Epidermal melanocyte (primary cell): Measurements from ENCODE around the gene SCGB1D1.

ENCODE experiments used
- DNase-seq: peaks from one replicate; pipeline ENCODE4 v3.0.0; 2011; ENCODE audit warnings: low spot score; ENCODE audit not compliant: insufficient read length

SCGB1D1 gene, protein sequence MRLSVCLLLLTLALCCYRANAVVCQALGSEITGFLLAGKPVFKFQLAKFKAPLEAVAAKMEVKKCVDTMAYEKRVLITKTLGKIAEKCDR

DNA sequence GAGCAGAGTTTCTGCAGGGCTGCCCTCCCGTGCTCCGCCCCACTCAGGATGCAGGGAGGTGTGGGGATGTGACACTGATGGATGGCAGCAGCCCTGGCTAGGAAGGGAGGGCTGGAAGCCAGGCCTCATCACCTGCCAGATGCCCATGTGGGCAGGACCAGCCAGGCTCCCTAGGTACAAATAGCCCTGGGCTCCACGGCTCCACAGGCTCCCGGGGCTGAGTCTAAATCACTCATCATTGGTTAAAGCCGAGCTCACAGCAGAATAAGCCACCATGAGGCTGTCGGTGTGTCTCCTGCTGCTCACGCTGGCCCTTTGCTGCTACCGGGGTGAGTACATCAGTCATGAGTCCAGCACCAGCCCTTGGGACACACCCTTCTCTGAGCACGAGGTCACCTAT is at the start of gene SCGB1D1:
SCGB1D1 (plus strand) TSS at position 206 of the 400 bp plus-strand sequence; CDS start at position 275, 69 bp downstream.
- DNase-seq, result no peak

GRCh38 chr11:62140304-62141110 is 49.5 kb upstream of the SCGB1D1 start:
- DNase-seq, result no peak

- no peak for DNase-seq
Measured at GRCh38 chr11:62141111-62142042, 48.6 kb upstream of the SCGB1D1 start.

DNA sequence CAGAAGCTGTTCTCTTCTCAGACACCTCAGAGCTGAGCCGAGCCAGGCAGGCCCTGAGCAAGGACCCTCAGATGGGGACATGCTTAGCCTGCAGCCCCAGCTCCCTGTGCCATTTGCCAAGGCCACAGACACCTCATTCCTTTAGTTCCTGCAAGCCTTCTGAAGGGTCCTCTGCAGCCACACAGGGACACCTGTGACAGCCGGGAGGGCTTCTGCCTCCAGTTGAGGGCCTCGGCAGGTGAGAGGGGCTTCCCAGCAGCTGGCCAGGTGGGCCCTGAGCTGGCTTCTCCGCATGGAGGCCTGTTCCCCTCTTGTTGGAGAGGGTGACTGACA is 48.0 kb upstream of the SCGB1D1 start:
- DNase-seq, result no peak

DNA sequence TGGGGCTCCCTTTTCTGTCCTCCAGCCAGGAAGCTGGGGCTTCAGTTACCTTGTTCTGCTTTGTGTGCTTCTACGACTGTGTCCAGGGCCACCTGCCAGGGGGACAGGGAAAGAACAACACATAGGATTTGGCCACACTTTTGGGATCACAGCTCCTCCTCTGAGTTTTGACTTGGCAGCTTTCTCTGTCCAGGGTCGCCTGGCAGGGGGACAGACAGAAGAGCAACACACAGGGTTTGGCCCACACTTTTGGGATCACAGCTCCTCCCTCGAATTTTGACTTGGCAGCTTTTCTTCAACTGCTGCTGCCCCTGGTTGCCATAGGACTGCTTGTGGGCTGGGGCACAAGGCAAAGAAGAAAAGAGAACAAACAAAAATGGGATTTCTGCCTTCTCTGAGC is 47.1 kb upstream of the SCGB1D1 start:
- no peak for DNase-seq

GRCh38 chr11:62143727-62144126 is 46.3 kb upstream of the SCGB1D1 start:
- no peak for DNase-seq

- no peak for DNase-seq
Measured at GRCh38 chr11:62144641-62145255, 45.3 kb upstream of the SCGB1D1 start.

DNA sequence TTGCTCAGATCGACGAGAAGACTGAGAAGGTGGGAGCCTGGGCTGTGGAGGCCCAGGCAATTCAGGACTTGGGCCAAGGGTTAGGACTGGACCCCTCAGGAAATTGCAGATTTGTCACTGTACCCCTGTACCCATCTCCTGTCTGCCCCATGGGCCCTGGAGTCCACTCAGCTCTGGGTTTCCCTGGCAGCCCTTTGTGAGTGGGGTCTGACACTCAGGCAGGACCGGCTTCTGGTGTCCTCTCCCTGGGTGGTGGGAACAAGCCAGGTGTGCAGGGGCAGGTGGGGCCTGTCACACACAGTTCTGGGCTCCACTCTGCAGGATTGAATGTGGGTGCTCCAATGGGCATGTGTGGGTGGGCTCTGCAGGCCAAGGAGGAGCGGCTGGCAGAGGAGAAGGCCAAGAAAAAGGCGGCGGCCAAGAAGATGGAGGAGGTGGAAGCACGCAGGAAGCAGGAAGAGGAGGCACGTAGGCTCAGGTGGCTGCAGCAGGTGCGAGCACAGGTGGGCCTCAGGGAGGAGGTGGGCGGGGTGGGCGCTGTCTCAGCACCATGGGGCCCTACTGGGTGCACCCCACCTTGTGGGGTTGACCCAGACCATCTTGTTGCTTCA is 44.6 kb upstream of the SCGB1D1 start:
- no peak for DNase-seq

DNA sequence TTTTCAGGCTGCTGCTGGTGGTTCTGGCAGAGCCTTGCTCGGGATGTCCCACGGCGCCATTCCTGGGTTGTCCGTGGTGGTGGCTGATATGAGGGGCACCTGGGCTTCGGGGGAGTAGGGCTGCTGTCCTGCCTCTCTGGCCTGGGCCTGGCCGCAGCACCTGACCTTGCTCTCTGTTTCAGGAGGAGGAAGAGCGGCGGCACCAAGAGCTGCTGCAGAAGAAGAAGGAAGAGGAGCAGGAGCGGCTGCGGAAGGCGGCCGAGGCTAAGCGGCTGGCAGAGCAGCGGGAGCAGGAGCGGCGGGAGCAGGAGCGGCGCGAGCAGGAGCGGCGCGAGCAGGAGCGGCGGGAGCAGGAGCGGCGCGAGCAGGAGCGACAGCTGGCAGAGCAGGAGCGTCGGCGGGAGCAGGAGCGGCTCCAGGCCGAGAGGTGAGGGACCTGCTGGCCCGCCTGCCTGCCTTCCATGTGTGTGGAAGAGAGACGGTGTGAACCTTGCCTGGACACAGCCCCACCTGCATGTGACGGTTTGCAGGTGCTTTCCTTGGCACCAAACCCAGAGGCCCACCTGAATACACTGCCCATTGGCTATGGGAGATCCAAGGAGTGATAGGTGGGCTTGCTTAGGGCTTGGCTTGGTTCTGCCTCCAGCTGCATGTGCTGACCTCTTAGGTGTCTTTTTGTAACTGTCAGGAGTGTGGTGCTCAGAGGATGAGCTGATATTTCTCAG is 43.4 kb upstream of the SCGB1D1 start:
- no peak for DNase-seq

GRCh38 chr11:62147545-62147944 is 42.5 kb upstream of the SCGB1D1 start:
- no peak for DNase-seq

DNA sequence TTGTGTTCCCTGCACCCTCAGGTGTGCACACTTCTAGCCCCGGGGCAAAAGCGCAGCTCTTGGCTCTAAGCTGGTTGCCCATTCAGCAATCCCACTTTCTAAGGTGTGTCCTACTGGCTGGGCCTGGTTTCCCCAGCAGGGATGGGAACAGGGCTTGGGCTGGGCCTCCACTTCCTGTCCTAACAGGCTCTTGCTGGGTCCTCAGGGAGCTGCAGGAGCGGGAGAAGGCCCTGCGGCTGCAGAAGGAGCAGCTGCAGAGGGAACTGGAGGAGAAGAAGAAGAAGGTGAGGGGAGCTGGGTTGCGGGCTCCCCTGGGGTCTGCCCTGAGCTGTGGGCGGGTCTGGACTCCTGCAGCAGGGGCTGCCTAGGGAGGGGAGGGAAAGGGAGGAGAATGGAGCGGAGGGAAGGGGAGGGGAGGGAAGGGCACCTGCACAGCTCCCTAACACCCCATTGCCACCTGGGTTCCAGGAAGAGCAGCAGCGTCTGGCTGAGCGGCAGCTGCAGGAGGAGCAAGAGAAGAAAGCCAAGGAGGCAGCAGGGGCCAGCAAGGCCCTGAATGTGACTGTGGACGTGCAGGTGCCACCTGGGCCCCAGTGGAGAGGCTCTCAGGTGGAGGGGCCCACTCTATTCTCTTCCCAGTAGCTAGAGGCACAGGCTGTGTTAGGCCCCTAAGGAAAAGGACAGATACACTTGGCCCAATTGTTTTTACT is 41.6 kb upstream of the SCGB1D1 start:
- no peak for DNase-seq

- DNase-seq, result no peak
Measured at GRCh38 chr11:62149986-62150886, 39.8 kb upstream of the SCGB1D1 start.

DNA sequence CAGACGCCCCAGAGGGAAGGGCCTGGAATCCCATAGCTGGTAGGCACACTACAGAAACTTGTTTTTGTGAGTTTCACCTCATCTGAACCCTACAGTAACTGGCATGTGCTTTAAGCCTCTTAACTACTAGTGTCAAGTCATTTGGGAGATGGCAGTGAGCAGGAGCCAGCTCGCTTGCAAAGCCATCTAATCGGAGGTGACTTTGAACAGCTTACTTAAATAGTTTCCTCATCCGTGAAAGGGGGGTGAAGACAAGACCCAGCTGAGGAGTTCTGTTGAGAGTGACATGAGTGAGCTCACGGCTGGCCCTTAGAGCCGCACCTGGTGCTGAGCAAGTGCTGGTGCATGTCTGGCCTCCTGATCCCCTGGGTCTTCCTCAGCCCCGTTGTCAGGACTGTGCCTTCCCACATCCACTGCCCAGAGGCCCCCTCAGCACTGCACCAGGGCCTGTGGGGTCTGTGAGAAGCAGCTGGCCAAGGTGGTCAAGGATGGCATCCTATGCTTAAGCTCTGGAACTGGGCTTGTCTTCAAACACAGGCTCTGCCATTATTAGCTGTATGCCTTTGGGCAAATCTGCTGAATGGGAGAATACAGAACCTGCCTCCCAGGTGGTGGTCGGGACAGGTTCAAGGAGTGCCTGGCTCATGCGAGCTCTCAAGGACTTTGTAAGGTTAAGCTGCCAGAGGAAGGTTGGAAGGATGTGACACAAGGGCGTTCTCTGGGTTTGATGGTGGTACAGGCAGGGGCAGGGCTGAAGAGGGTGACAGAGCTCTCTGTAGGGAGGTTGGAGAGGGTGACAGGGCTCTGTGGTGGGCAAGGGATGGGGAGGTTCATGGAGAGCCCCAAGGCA is 38.9 kb upstream of the SCGB1D1 start:
- DNase-seq, result no peak

DNA sequence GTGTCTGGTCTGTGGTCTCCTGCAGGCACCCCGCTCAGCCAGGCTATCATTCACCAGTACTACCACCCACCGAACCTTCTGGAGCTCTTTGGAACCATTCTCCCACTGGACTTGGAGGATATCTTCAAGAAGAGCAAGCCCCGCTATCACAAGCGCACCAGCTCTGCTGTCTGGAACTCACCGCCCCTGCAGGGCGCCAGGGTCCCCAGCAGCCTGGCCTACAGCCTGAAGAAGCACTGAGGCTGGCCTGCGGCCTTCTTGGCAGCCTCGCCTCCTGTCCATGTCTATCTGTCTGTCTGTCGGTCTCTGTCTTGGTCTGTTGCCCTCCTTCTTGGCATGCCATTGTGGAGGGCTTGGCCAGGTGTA is 38.3 kb upstream of the SCGB1D1 start:
- no peak for DNase-seq

DNA sequence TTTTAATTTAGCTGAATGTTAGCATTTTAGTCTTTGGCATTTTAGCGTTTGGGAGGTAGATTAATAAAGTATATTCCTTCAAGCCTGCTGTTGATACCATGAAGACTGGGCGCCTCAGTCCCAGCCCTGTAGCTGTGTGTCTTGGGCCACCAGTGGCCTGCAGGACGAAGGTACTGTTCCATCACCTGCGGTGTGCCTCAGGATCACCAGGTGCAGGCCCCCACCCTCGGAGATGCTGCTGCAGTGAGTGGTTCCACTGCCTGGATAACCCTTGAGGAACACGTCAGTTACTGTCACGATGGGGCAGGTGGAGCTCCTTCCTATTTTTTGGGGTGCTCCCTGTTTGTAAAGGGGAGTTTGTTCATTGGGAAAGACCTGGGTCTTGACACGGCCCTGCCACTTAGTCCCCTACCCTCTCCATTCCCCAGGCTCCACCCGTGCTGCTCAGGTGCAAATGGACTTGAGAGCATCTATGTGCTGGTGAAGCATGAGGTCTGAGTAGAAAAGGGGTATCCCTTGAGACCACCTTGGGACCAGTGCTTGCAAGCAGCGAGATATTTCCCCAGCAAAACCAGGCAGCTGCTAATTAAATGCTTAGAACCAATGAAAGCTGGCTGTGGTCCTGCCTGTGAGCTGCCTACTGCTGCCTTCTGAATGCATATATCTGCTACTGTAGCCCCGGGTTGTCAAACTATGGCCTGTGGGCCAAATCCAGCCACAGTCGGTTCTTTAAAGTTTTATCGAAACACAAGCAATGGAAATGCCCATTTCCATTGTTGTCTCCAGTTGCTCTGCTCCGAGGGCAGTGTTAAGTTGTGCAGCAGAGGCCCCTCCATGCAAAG is 37.5 kb upstream of the SCGB1D1 start:
- no peak for DNase-seq

GRCh38 chr11:62153087-62153395 is 37.0 kb upstream of the SCGB1D1 start:
- DNase-seq, result no peak

DNA sequence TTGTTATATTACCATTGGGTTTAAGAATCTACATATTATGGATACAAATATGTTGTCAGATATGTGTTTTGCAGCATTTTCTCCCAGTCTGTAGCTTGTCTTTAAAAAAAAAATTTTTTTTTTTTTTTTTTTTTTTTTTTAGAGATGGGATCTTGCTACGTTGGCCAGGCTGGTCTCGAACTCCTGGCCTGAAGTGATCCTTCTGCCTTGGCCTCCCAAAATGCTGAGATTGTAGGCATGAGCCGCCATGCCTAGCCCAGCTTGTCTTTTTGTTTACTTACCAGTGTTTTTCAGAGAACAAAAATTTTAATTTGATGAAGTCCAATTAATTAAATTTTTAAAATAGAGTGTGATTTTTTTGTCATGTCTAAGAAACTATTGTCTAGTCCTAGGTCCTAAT is 36.4 kb upstream of the SCGB1D1 start:
- no peak for DNase-seq

DNA sequence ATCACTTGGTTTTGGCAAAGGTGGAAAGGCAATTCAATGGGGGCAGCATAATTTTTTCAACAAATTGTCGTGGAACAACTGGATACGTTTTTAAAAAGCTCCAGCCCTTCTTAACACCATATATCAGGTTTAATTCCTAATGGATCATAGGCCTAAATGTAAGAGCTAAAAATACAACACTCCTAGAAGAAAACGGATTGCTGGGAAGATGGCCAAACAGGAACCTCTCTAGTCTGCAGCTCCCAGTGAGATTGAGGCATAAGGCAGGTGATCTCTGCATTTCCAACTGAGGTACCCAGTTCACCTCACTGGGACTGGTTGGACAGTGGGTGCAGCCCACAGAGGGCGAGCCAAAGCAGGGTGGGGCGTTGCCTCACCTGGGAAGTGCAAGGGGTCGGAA is 32.4 kb upstream of the SCGB1D1 start:
- no peak for DNase-seq
